NK-92 (cell line): ENCODE results near the gene ZNF609.
"Not testable (repeated sequence)": the region's sequence is repeated elsewhere in the genome, so short reads cannot be mapped to it uniquely, and the experiment has no call there.

Source experiments
- DNase-seq: peaks from one replicate; lab custom pipeline; 2025; ENCODE audit not compliant: unreplicated experiment; lab: John Stamatoyannopoulos, UW

The ZNF609 gene

GRCh38 chr15:64456634-64457108 lies 3.7 kb upstream of the ZNF609 start:
- no peak for DNase-seq

GRCh38 chr15:64459066-64459781 lies 1.2 kb upstream of the ZNF609 start:
- no peak for DNase-seq

GRCh38 chr15:64460724-64461720 lies 644 bp downstream of the ZNF609 start:
- no peak for DNase-seq

- no peak for DNase-seq
These were observed 1.4 kb downstream of the ZNF609 start for GRCh38 chr15:64461721-64462162.

- no peak for DNase-seq
These were observed 2.1 kb downstream of the ZNF609 start for GRCh38 chr15:64462492-64462891.

- no peak for DNase-seq
These were observed 4.1 kb downstream of the ZNF609 start for GRCh38 chr15:64464276-64465005.

- DNase-seq, result no peak
These were observed 6.2 kb downstream of the ZNF609 start for GRCh38 chr15:64466408-64467141.

GRCh38 chr15:64472161-64472560 lies 11.8 kb downstream of the ZNF609 start:
- no peak for DNase-seq

GRCh38 chr15:64474846-64475245 lies 14.5 kb downstream of the ZNF609 start:
- no peak for DNase-seq

GRCh38 chr15:64476550-64476949 lies 16.2 kb downstream of the ZNF609 start:
- no peak for DNase-seq

- DNase-seq, result no peak
These were observed 18.5 kb downstream of the ZNF609 start for GRCh38 chr15:64478863-64479262.

GRCh38 chr15:64480891-64481290 lies 20.5 kb downstream of the ZNF609 start:
- no peak for DNase-seq

- DNase-seq, result no peak
These were observed 23.4 kb downstream of the ZNF609 start for GRCh38 chr15:64483749-64484148.

GRCh38 chr15:64485796-64486195 lies 25.4 kb downstream of the ZNF609 start:
- DNase-seq, result no peak

- DNase-seq, result no peak
These were observed 30.4 kb downstream of the ZNF609 start for GRCh38 chr15:64490598-64491259.

- no peak for DNase-seq
These were observed 33.3 kb downstream of the ZNF609 start for GRCh38 chr15:64493641-64494040.

- DNase-seq, result not testable (repeated sequence)
These were observed 35.6 kb downstream of the ZNF609 start for GRCh38 chr15:64495968-64496367.

- no peak for DNase-seq
These were observed 40.5 kb downstream of the ZNF609 start for GRCh38 chr15:64500695-64501395.

- no peak for DNase-seq
These were observed 41.0 kb downstream of the ZNF609 start for GRCh38 chr15:64501396-64501715.
